Measurements from ENCODE around the gene PLK3.

GRCh38 chr1:44786138-44786840 is 13.9 kb upstream of the PLK3 start:
- TF ChIP-seq CTCF (conservative IDR thresholded peaks at IDR 0.05) (peak; percentile 90), ZFX (IDR thresholded peaks at IDR 0.05) (no peak)
